ENCODE measurements around the gene NETO2.

DNA sequence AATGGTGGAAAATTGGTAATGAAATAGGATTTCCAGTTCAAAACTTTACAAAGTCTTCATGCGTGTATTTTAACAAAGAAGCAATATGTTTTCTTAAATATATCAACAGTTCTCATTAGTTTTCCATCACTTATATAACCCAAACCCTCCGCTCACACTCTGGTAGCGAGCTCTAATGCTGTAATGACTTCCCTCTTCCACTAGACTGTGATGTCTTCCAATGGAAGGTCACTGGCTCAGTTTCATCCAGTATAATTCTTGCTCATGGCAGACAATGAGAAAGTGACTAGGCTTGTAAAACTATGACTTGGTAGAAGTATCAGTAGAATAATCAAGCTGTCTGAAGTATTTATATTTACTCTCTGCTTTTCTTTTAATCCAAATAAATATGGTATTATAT, 32.8 kb downstream of the NETO2 start:
- TF ChIP-seq USF2 (IDR thresholded peaks at IDR 0.05; ENCODE audit: borderline replicate concordance, low read depth, low read length) (no peak), ZBED1 (IDR thresholded peaks at IDR 0.05; ENCODE audit: borderline replicate concordance) (no peak), CREM (IDR thresholded peaks at IDR 0.05; ENCODE audit: low read depth) (no peak), POLR2A (IDR thresholded peaks at IDR 0.05; ENCODE audit: low read depth, low read length) (no peak), EZH2 (IDR thresholded peaks at IDR 0.05; ENCODE audit: borderline replicate concordance, control insufficient read depth, low read depth, low read length) (no peak), CBFB (IDR thresholded peaks at IDR 0.05; ENCODE audit: low read depth) (no peak), SMARCA5 (IDR thresholded peaks at IDR 0.05) (no peak)
- TF ChIP-seq, protein P1, sequence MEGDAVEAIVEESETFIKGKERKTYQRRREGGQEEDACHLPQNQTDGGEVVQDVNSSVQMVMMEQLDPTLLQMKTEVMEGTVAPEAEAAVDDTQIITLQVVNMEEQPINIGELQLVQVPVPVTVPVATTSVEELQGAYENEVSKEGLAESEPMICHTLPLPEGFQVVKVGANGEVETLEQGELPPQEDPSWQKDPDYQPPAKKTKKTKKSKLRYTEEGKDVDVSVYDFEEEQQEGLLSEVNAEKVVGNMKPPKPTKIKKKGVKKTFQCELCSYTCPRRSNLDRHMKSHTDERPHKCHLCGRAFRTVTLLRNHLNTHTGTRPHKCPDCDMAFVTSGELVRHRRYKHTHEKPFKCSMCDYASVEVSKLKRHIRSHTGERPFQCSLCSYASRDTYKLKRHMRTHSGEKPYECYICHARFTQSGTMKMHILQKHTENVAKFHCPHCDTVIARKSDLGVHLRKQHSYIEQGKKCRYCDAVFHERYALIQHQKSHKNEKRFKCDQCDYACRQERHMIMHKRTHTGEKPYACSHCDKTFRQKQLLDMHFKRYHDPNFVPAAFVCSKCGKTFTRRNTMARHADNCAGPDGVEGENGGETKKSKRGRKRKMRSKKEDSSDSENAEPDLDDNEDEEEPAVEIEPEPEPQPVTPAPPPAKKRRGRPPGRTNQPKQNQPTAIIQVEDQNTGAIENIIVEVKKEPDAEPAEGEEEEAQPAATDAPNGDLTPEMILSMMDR (IDR thresholded peaks at IDR 0.05 in 2 of 3, conservative IDR thresholded peaks at IDR 0.05 in 1 of 3; ENCODE audit: control insufficient read depth in 2 of 3, extremely low read depth in 1 of 3, insufficient read depth in 1 of 3, low read depth in 3 of 3, low read length in 3 of 3) = peak in 1 of 3 experiments; percentile 14; a peak in 1 of 6 replicates
- TF ChIP-seq, protein P2, sequence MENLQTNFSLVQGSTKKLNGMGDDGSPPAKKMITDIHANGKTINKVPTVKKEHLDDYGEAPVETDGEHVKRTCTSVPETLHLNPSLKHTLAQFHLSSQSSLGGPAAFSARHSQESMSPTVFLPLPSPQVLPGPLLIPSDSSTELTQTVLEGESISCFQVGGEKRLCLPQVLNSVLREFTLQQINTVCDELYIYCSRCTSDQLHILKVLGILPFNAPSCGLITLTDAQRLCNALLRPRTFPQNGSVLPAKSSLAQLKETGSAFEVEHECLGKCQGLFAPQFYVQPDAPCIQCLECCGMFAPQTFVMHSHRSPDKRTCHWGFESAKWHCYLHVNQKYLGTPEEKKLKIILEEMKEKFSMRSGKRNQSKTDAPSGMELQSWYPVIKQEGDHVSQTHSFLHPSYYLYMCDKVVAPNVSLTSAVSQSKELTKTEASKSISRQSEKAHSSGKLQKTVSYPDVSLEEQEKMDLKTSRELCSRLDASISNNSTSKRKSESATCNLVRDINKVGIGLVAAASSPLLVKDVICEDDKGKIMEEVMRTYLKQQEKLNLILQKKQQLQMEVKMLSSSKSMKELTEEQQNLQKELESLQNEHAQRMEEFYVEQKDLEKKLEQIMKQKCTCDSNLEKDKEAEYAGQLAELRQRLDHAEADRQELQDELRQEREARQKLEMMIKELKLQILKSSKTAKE (IDR thresholded peaks at IDR 0.05; ENCODE audit: low read depth, poor library complexity, severe bottlenecking) = no peak

Data from GM12878 (cell line).